Transverse colon (tissue), 4 donors: ENCODE measurements around the gene CREB3. TPM values are rescaled to one million over a fixed set of nuclear protein-coding genes. Genes with fewer than 3 reads are reported as not detected.

Experiments
- DNase-seq: peaks from one replicate; pipeline ENCODE4 v3.0.0-alpha.2; 2019
- H3K27ac ChIP-seq, 4 donors: fragments of 200-600 bp; sonication (generic); 2 replicates each; pipeline ENCODE4 v1.5.1; 2016 to 2018; ENCODE audit warnings: inconsistent platforms in 4 of 4
- H3K27me3 ChIP-seq: fragments of 200-600 bp; sonication (generic); 2 replicates; pipeline ENCODE4 v1.5.1; 2017; ENCODE audit warnings: inconsistent platforms
- H3K36me3 ChIP-seq, 4 donors: fragments of 200-600 bp; sonication (generic); 2 replicates each; pipeline ENCODE4 v1.5.1; 2017 to 2019; ENCODE audit warnings: inconsistent platforms in 4 of 4
- H3K4me1 ChIP-seq, 4 donors: fragments of 200-600 bp; sonication (generic); 2 replicates each; pipeline ENCODE4 v1.5.1; 2017 to 2020; ENCODE audit warnings: inconsistent platforms in 4 of 4
- H3K4me3 ChIP-seq, 4 donors: fragments of 200-600 bp; sonication (generic); 1 replicate in 1 of 4; 2 replicates in 3 of 4; pipeline versions ENCODE4 v1.5.1 to v1.6.1; 2017 to 2019; ENCODE audit warnings: inconsistent platforms in 4 of 4
- H3K9me3 ChIP-seq, 2 donors: fragments of 200-600 bp; sonication (generic); 2 replicates each; pipeline ENCODE4 v1.5.1; 2017 to 2019; ENCODE audit warnings: inconsistent platforms in 2 of 2
- EP300 ChIP-seq: sonication (generic); formaldehyde crosslinking; IDR thresholded peaks from one replicate; pipeline ENCODE4 v1.6.1; 2017; ENCODE audit warnings: antibody characterized with exemption, low read depth
- POLR2A ChIP-seq: fragments of 450-650 bp; IDR thresholded peaks from one replicate; pipeline ENCODE4 v1.6.1; 2016; ENCODE audit warnings: antibody characterized with exemption, mild to moderate bottlenecking, moderate library complexity
- POLR2AphosphoS5 ChIP-seq, 3 donors: sonication (generic); formaldehyde crosslinking; IDR thresholded peaks; one replicate each; pipeline ENCODE4 v1.6.1; 2016; ENCODE audit warnings: antibody characterized with exemption in 3 of 3
- WGBS, 2 donors: methylation state at CpG; one replicate each; pipeline ENCODE4 v1.1.5; 2018; ENCODE audit warnings: low coverage in 1 of 2; 5-methylcytosine and 5-hydroxymethylcytosine counted together
- in situ Hi-C, 4 donors: fragments of 200-750 bp; cut with MboI; loops; one replicate each; pipeline versions ENCODE4 v1.15.0 to v1.15.1; 2017; ENCODE audit warnings: low sequenced_read_pairs in 3 of 4, low pct_ligation_motif_present in 1 of 4, low pct_unique_long_range_greater_than_20kb in 1 of 4
- intact Hi-C: fragments of 100-400 bp; cut with DNase I; formaldehyde crosslinking; loops from one replicate; pipeline ENCODE4 v1.15.1; 2023; ENCODE audit warnings: low total_unique reads
- total RNA-seq, 4 donors: library from RNA; depleted of rRNA; stranded (reverse); fragments of >200 nt; gene quantifications; one replicate each; pipeline ENCODE4 v1.1.0, GENCODE V29; 2016
- TF ChIP-seq, protein P1 (sequence below), 5 experiments: fragments of 200-600 bp in 3 of 5; fragments of 450-650 bp in 2 of 5; sonication (generic) in 3 of 5; IDR thresholded peaks; 1 replicate in 2 of 5; 2 replicates in 3 of 5; pipeline ENCODE4 v1.5.1; 2016 to 2017; ENCODE audit warnings: antibody characterized with exemption in 5 of 5, inconsistent platforms in 3 of 5, mild to moderate bottlenecking in 2 of 5, moderate library complexity in 1 of 5

Gene CREB3
- total RNA-seq, 4 donors from 2014 or later: 22.4 to 69.7 (median 45.5) TPM

DNA sequence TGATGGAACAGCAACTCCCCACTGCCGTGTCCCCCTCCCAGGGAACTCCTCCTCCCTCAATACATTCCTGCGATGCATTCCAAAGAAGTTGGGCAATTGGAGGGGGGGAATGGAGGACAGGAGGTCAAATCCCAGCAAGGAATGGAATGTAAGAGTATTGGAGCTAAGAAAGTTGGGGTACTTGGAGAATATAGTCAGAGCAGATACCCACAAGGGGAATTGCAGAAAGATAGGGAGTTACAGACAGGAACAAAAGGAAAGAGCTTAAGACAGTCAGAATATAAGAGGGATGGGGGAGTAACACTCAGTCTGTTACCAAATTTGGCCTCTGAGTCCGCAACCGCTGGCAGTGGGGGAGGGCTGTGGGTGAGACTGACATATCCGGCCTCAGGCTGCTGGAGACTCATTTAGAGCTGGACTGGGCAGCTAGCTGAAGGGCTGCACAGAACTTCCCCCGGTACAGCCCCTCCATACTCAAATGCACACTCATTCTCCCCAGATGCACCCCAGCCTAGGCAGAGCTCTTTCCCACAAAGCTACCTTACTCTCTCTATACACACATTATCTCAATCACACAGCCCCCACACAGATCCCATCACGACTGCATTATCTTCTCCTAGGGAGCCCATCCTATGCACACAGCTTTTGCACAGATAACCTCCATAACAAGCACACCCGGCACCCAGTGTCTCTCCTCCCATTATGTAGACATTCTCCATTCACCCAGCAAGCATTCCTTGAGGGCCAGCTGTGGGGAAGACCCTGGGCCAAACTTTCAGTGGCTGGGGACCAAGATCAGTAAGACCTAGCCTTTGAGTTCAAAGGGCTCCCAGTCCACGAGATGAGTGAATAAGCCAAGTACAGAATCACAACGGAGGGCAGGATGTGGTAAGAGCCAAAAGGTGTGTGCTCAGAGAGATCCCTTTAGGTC, 4.2 kb upstream of the CREB3 start:
- H3K4me3 ChIP-seq: peak overlapping the region in 3 of 4 donors; percentile 0 to 83 (median 74)
- WGBS, 2 donors: 23 to 35% methylated on average over 4 to 10 of the region's 10 CpGs
- H3K9me3 ChIP-seq: no peaks in the 10 kb centered on the region
- H3K27ac ChIP-seq: peak overlapping the region; percentile 94 to 98 (median 97)
- H3K4me1 ChIP-seq: peaks cover 38 to 60% (median 58%) of the 10 kb centered on the region in 4 donors
- DNase-seq: peak; percentile 78
- intact Hi-C loops (loop anchor here (5.0 kb wide), 1 partner anchor 71 kb away; the partner anchor contains the start of genes CCDC107 and RMRP), in situ Hi-C loops (no loop called here)
- H3K36me3 ChIP-seq: peaks cover 0 to 24% (median 13%) of the 10 kb centered on the region in 4 donors
- no peaks in the 10 kb centered on the region for H3K27me3 ChIP-seq
- TF ChIP-seq, protein P1, sequence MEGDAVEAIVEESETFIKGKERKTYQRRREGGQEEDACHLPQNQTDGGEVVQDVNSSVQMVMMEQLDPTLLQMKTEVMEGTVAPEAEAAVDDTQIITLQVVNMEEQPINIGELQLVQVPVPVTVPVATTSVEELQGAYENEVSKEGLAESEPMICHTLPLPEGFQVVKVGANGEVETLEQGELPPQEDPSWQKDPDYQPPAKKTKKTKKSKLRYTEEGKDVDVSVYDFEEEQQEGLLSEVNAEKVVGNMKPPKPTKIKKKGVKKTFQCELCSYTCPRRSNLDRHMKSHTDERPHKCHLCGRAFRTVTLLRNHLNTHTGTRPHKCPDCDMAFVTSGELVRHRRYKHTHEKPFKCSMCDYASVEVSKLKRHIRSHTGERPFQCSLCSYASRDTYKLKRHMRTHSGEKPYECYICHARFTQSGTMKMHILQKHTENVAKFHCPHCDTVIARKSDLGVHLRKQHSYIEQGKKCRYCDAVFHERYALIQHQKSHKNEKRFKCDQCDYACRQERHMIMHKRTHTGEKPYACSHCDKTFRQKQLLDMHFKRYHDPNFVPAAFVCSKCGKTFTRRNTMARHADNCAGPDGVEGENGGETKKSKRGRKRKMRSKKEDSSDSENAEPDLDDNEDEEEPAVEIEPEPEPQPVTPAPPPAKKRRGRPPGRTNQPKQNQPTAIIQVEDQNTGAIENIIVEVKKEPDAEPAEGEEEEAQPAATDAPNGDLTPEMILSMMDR (IDR thresholded peaks at IDR 0.05): no peak
- TF ChIP-seq EP300 (peak; percentile 53), POLR2A (peak; percentile 71), POLR2AphosphoS5 (IDR thresholded peaks at IDR 0.05) (peak; percentile 66 to 87 (median 82))

DNA sequence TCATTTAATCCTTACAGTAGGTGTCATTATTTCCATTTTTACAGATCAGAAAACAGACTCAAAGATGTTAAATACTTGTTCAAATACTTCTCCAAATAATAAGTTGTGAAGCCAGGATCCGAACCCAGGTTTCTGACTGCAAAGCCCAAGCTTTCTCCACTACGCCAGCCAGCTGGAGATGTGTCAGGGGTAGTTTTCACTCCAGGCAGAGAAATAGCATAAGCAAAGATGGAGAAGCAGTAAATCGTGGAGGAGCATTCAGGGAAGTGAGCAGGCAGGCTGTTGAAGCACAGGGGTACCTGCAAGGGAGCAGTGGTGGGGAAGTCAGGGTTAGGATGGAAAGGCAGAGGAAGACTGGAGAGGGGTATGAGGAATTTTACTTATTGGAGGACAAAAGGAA, 3.4 kb upstream of the CREB3 start:
- H3K4me1 ChIP-seq: peaks cover 46 to 68% (median 66%) of the 10 kb centered on the region in 4 donors
- in situ Hi-C loops (no loop called here), intact Hi-C loops (loop anchor here (5.0 kb wide), 1 partner anchor 72 kb away; the partner anchor contains the start of genes CCDC107 and RMRP)
- H3K4me3 ChIP-seq: peak overlapping the region in 3 of 4 donors; percentile 13 to 83 (median 74)
- H3K27ac ChIP-seq: peak overlapping the region; percentile 94 to 98 (median 97)
- WGBS, 2 donors: 59 to 61% methylated on average over 3 of the region's 3 CpGs
- H3K27me3 ChIP-seq: no peaks in the 10 kb centered on the region
- no peak for TF ChIP-seq POLR2A
- no peak for TF ChIP-seq EP300
- TF ChIP-seq POLR2AphosphoS5 (IDR thresholded peaks at IDR 0.05): no peak
- TF ChIP-seq, protein P1 (IDR thresholded peaks at IDR 0.05): no peak
- no peak for DNase-seq
- H3K9me3 ChIP-seq: no peaks in the 10 kb centered on the region
- peaks cover 0 to 16% (median 7%) of the 10 kb centered on the region in 4 donors for H3K36me3 ChIP-seq

DNA sequence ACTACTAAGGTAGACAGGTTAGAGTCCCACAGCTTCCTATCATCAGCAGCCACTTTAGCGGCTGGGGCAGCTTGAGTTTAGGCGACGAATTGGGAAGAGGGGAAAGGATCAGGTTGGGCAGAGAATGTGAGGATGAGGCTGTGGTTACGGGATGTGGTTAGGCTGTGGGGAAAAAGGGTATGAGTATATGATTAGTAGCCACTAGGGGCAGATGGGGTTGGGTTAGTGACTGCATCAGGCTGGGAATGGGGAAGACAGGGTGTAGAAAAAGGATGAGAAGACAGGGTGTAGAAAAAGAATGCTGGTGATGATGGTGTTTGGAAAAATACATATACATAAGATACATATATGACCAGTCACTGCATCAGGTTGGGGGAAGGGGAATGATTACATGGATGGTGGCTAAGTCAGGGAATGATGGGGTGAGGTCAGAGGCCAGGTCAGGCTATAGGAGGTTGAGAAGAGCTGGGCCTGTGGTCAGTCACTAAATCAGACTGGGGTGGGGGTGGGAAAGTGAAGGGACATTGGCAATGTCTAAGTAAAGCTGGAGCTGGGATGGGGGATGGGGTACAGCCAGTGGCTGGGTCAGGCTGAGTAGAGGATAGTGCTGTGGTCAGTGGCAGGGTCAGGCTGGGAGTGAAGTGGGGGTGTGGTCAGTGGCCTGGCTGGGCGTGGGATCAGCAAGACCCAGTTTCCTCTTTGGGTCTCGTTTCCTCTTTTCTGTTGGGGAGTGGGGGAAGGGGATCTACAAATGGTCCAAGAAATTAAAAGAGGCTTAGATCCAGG, 2.6 kb upstream of the CREB3 start:
- peaks cover 0 to 11% (median 4%) of the 10 kb centered on the region in 4 donors for H3K36me3 ChIP-seq
- intact Hi-C loops (loop anchor here (5.0 kb wide), 1 partner anchor 73 kb away; the partner anchor contains the start of genes CCDC107 and RMRP), in situ Hi-C loops (loop anchor here in 1 of 4 donors (10.0 kb wide), 1 partner anchor 85 kb away; the partner anchor contains the start of genes HINT2 and SPAG8)
- TF ChIP-seq POLR2AphosphoS5 (IDR thresholded peaks at IDR 0.05): peak; percentile 39 to 71 (median 57)
- no peak for TF ChIP-seq EP300
- TF ChIP-seq, protein P1 (IDR thresholded peaks at IDR 0.05): peak; percentile 48 to 79 (median 62)
- TF ChIP-seq POLR2A: peak; percentile 24
- H3K4me3 ChIP-seq: peak overlapping the region in 3 of 4 donors; percentile 13 to 83 (median 74)
- H3K4me1 ChIP-seq: peaks cover 47 to 76% (median 71%) of the 10 kb centered on the region in 4 donors
- H3K27ac ChIP-seq: peak overlapping the region; percentile 94 to 98 (median 97)
- WGBS, 2 donors: 0 to 29% methylated on average over 1 to 6 of the region's 6 CpGs
- DNase-seq: peak; percentile 53
- H3K27me3 ChIP-seq: no peaks in the 10 kb centered on the region
- no peaks in the 10 kb centered on the region for H3K9me3 ChIP-seq
